Neural cell (in vitro differentiated cells): ENCODE data around the gene NPAS2. TPM values are rescaled to one million over a fixed set of nuclear protein-coding genes. Genes with fewer than 3 reads are reported as not detected.

ENCODE experiments used
- H2AFZ ChIP-seq: fragments of 200-600, 300-800 bp; sonication (generic), shearing (Covaris generic); 2 replicates; pipeline ENCODE4 v1.6.0; 2014; ENCODE audit warnings: low read depth, mild to moderate bottlenecking, antibody characterized with exemption, low read length, moderate library complexity
- H3F3A ChIP-seq: fragments of 200-600 bp; shearing (Covaris generic); 2 replicates; pipeline ENCODE4 v1.6.1; 2016; ENCODE audit warnings: mild to moderate bottlenecking, moderate library complexity, mixed read lengths, antibody characterized with exemption, low read length; ENCODE audit not compliant: insufficient read depth, poor library complexity, severe bottlenecking
- H3K27ac ChIP-seq: fragments of 200-600, 300-800 bp; sonication (generic), shearing (Covaris generic); 2 replicates; pipeline ENCODE4 v1.5.1; 2014; ENCODE audit warnings: mild to moderate bottlenecking, low read length, moderate library complexity
- H3K27me3 ChIP-seq: fragments of 300-800, 200-600 bp; sonication (generic), shearing (Covaris generic); 2 replicates; pipeline ENCODE4 v1.6.0; 2014; ENCODE audit warnings: mild to moderate bottlenecking, low read depth, low read length, moderate library complexity; ENCODE audit not compliant: insufficient read depth
- H3K36me3 ChIP-seq: fragments of 300-800, 200-600 bp; sonication (generic), shearing (Covaris generic); 2 replicates; pipeline ENCODE4 v1.5.1; 2014; ENCODE audit warnings: mild to moderate bottlenecking, antibody characterized with exemption, low read length, moderate library complexity; ENCODE audit not compliant: insufficient read depth
- H3K4me2 ChIP-seq: fragments of 300-800, 200-600 bp; sonication (generic), shearing (Covaris generic); 2 replicates; pipeline ENCODE4 v1.6.0; 2014; ENCODE audit warnings: mild to moderate bottlenecking, low read length
- H3K4me3 ChIP-seq: fragments of 300-800, 200-600 bp; sonication (generic), shearing (Covaris generic); 2 replicates; pipeline ENCODE4 v1.5.1; 2014; ENCODE audit warnings: mild to moderate bottlenecking, low read length, moderate library complexity
- H3K79me2 ChIP-seq: fragments of 200-600 bp; shearing (Covaris generic); replicated peaks from 2 replicates; pipeline ENCODE4 v1.6.0; 2014; ENCODE audit warnings: mild to moderate bottlenecking, low read length, moderate library complexity; ENCODE audit not compliant: insufficient read depth
- H3K9ac ChIP-seq: fragments of 300-800, 200-600 bp; sonication (generic), shearing (Covaris generic); 2 replicates; pipeline ENCODE4 v1.6.1; 2016; ENCODE audit warnings: mild to moderate bottlenecking, low read length, mixed read lengths
- H3K9me2 ChIP-seq: fragments of 200-600 bp; shearing (Covaris generic); 2 replicates; pipeline ENCODE4 v1.6.1; 2016; ENCODE audit warnings: mild to moderate bottlenecking, low read length, mixed read lengths; ENCODE audit not compliant: insufficient read depth
- H3K9me3 ChIP-seq: fragments of 200-600, 300-800 bp; sonication (generic), shearing (Covaris generic); 2 replicates; pipeline ENCODE4 v1.6.1; 2016; ENCODE audit warnings: mild to moderate bottlenecking, mixed run types, low read length, moderate library complexity, mixed read lengths
- H4K20me1 ChIP-seq: fragments of 200-600 bp; shearing (Covaris generic); 2 replicates; pipeline ENCODE4 v1.6.1; 2016; ENCODE audit warnings: mild to moderate bottlenecking, mixed run types; ENCODE audit not compliant: insufficient read depth
- EP300 ChIP-seq: fragments of 450-650 bp; conservative IDR thresholded peaks from 2 replicates; pipeline ENCODE4 v1.6.1; 2014; ENCODE audit warnings: antibody characterized with exemption, mild to moderate bottlenecking, moderate library complexity; ENCODE audit not compliant: poor library complexity, severe bottlenecking
- EZH2 ChIP-seq: fragments of 200-600, 300-800 bp; shearing (Covaris generic), sonication (generic); IDR thresholded peaks from 2 replicates; pipeline ENCODE4 v1.6.1; 2014; ENCODE audit warnings: antibody characterized with exemption, low read length, borderline replicate concordance, mild to moderate bottlenecking; ENCODE audit not compliant: insufficient read depth, poor library complexity, severe bottlenecking
- MXI1 ChIP-seq: fragments of 450-650 bp; conservative IDR thresholded peaks from 2 replicates; pipeline ENCODE4 v1.6.1; 2014; ENCODE audit warnings: antibody characterized with exemption, mild to moderate bottlenecking; ENCODE audit not compliant: poor library complexity, severe bottlenecking
- POLR2AphosphoS5 ChIP-seq: IDR thresholded peaks from 2 replicates; pipeline ENCODE4 v1.6.1; 2012
- RAD21 ChIP-seq: fragments of 450-650 bp; conservative IDR thresholded peaks from 2 replicates; pipeline ENCODE4 v1.6.1; 2014; ENCODE audit warnings: antibody characterized with exemption, mild to moderate bottlenecking, moderate library complexity
- SMC3 ChIP-seq: fragments of 450-650 bp; conservative IDR thresholded peaks from 2 replicates; pipeline ENCODE4 v1.6.1; 2014; ENCODE audit warnings: antibody characterized with exemption, mild to moderate bottlenecking, moderate library complexity; ENCODE audit not compliant: poor library complexity
- TAF1 ChIP-seq: IDR thresholded peaks from 2 replicates; pipeline ENCODE4 v1.6.1; 2012; ENCODE audit warnings: low read depth
- polyA plus RNA-seq: library from polyadenylated mRNA; depleted of rRNA; stranded (reverse); fragments of >200 nt; gene quantifications from 2 replicates; pipeline ENCODE4 v1.2.3, GENCODE V29; 2014
- TF ChIP-seq, protein P1 (sequence below): fragments of 450-650 bp; IDR thresholded peaks from 2 replicates; pipeline ENCODE4 v1.5.1; 2014; ENCODE audit warnings: antibody characterized with exemption, mild to moderate bottlenecking, moderate library complexity; ENCODE audit not compliant: poor library complexity, severe bottlenecking
- TF ChIP-seq, protein P2 (sequence below): IDR thresholded peaks from 2 replicates; pipeline ENCODE4 v1.6.1; 2012; ENCODE audit warnings: borderline replicate concordance

Gene NPAS2
- polyA plus RNA-seq, 1 donor from 2014 or later, result 2.1 TPM

DNA sequence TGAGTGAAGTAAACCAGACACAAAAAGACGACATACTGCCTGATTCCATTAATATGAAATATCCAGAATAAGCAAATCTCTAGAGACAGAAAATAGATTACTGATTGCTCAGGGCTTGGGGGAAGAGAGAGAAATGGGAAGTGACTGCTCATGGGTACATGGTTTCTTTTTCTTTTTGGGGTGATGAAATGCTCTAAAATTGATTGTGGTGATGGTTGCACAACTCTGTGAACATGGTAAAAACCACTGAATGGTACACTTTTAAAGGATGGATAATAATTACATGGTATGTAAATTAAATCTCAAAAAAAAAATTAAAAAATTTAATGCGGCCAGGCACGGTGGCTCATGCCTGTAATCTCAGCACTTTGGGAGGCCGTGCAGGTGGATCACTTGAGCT lies 221.5 kb downstream of the NPAS2 start:
- Histone ChIP-seq H3K9me3 (no peaks in the 10 kb centered on the region), H3K36me3 (no peaks in the 10 kb centered on the region), H3K9ac (no peak overlapping the region), H3K9me2 (no peaks in the 10 kb centered on the region), H2AFZ (no peak overlapping the region), H3K27ac (no peak overlapping the region), H3K79me2 (no peaks in the 10 kb centered on the region), H3F3A (no peaks in the 10 kb centered on the region), H3K4me3 (no peak overlapping the region), H3K4me2 (no peak overlapping the region), H3K27me3 (no peaks in the 10 kb centered on the region), H4K20me1 (no peaks in the 10 kb centered on the region)
- TF ChIP-seq, protein P1, sequence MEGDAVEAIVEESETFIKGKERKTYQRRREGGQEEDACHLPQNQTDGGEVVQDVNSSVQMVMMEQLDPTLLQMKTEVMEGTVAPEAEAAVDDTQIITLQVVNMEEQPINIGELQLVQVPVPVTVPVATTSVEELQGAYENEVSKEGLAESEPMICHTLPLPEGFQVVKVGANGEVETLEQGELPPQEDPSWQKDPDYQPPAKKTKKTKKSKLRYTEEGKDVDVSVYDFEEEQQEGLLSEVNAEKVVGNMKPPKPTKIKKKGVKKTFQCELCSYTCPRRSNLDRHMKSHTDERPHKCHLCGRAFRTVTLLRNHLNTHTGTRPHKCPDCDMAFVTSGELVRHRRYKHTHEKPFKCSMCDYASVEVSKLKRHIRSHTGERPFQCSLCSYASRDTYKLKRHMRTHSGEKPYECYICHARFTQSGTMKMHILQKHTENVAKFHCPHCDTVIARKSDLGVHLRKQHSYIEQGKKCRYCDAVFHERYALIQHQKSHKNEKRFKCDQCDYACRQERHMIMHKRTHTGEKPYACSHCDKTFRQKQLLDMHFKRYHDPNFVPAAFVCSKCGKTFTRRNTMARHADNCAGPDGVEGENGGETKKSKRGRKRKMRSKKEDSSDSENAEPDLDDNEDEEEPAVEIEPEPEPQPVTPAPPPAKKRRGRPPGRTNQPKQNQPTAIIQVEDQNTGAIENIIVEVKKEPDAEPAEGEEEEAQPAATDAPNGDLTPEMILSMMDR, result no peak
- TF ChIP-seq EP300 (no peak), POLR2AphosphoS5 (no peak), RAD21 (no peak), SMC3 (no peak), TAF1 (no peak), EZH2 (no peak), MXI1 (no peak)
- TF ChIP-seq, protein P2, sequence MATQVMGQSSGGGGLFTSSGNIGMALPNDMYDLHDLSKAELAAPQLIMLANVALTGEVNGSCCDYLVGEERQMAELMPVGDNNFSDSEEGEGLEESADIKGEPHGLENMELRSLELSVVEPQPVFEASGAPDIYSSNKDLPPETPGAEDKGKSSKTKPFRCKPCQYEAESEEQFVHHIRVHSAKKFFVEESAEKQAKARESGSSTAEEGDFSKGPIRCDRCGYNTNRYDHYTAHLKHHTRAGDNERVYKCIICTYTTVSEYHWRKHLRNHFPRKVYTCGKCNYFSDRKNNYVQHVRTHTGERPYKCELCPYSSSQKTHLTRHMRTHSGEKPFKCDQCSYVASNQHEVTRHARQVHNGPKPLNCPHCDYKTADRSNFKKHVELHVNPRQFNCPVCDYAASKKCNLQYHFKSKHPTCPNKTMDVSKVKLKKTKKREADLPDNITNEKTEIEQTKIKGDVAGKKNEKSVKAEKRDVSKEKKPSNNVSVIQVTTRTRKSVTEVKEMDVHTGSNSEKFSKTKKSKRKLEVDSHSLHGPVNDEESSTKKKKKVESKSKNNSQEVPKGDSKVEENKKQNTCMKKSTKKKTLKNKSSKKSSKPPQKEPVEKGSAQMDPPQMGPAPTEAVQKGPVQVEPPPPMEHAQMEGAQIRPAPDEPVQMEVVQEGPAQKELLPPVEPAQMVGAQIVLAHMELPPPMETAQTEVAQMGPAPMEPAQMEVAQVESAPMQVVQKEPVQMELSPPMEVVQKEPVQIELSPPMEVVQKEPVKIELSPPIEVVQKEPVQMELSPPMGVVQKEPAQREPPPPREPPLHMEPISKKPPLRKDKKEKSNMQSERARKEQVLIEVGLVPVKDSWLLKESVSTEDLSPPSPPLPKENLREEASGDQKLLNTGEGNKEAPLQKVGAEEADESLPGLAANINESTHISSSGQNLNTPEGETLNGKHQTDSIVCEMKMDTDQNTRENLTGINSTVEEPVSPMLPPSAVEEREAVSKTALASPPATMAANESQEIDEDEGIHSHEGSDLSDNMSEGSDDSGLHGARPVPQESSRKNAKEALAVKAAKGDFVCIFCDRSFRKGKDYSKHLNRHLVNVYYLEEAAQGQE, result no peak

DNA sequence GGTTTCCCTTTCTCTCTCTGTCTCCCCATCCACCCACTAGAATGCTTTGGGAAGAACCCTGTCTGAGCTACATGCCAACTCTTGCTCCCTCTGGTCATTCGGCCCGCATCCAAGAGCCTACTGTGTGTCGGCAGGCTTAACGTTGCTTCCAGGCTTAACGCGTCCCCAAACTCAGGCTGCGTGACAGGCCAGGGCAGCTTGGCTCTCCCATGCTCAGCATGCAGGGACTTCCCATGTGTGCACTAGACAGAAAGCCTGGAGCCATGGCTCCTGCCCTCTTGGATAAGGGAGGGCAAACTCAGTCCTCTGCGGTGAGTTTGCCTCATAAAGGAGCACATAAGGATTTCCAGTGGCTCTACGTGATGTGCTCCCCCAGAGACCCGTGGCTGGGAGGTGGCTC lies 225.4 kb downstream of the NPAS2 start:
- no peaks in the 10 kb centered on the region for H4K20me1 ChIP-seq
- H3K27me3 ChIP-seq, result no peaks in the 10 kb centered on the region
- H2AFZ ChIP-seq, result no peak overlapping the region
- H3F3A ChIP-seq, result no peaks in the 10 kb centered on the region
- no peak overlapping the region for H3K4me2 ChIP-seq
- no peak for TF ChIP-seq POLR2AphosphoS5
- TF ChIP-seq MXI1, result no peak
- TF ChIP-seq TAF1, result no peak
- TF ChIP-seq SMC3, result no peak
- TF ChIP-seq, protein P1, result no peak
- TF ChIP-seq RAD21, result no peak
- TF ChIP-seq EP300, result no peak
- no peak for TF ChIP-seq EZH2
- TF ChIP-seq, protein P2, result no peak
- no peaks in the 10 kb centered on the region for H3K36me3 ChIP-seq
- no peak overlapping the region for H3K27ac ChIP-seq
- no peaks in the 10 kb centered on the region for H3K9me3 ChIP-seq
- no peaks in the 10 kb centered on the region for H3K9me2 ChIP-seq
- H3K4me3 ChIP-seq, result no peak overlapping the region
- no peak overlapping the region for H3K9ac ChIP-seq
- no peaks in the 10 kb centered on the region for H3K79me2 ChIP-seq
